K562 (cell line): ENCODE results near the gene ABCA7. TPM values are rescaled to one million over a fixed set of nuclear protein-coding genes. Genes with fewer than 3 reads are reported as not detected.

Source experiments
- ATAC-seq: fragments of 200-7000 bp; cut with Tn5 transposase; 3 replicates; pipeline ENCODE4 v1.9.1; 2020; ENCODE audit warnings: moderate library complexity
- BruUV-seq: library from RNA; stranded (reverse); fragments of 400-500 nt; replicated peaks from 2 replicates; lab custom pipeline; 2021; lab: Mats Ljungman, UMichigan
- CTCF ChIA-PET: fragments of 300-600 bp; formaldehyde crosslinking; extraction: SDS; loops from one replicate; lab custom pipeline; 2021; ENCODE audit warnings: low intra/inter-chr PET ratio; lab: Yijun Ruan, JAX
- POLR2A ChIA-PET: fragments of 300-600, 350-650 bp; sonication (Branson Sonifier 250); formaldehyde crosslinking; extraction: SDS; loops from one replicate; lab custom pipeline; 2021; ENCODE audit warnings: antibody characterized with exemption, inconsistent platforms; lab: Yijun Ruan, JAX
- DNase-seq, 4 experiments: peaks; one replicate each; pipeline versions ENCODE4 v3.0.0 to v3.0.0-alpha.2; 2011 to 2018; ENCODE audit warnings: low spot score in 3 of 4, mixed read lengths in 3 of 4; ENCODE audit errors: extremely low read depth in 1 of 4
- FAIRE-seq: peaks from 2 replicates; lab custom pipeline; 2011; peaks lifted over from hg19 to GRCh38; lab: Jason Lieb, UNC
- H2AFZ ChIP-seq: 2 replicates; pipeline ENCODE4 v1.6.0; 2011; ENCODE audit warnings: low read depth, low read length, control low read depth, inconsistent platforms
- H3K27ac ChIP-seq: fragments of 200-600 bp; 3 replicates; pipeline ENCODE4 v1.8.0; 2011; ENCODE audit warnings: low read depth, mild to moderate bottlenecking, control low read depth, inconsistent platforms, low read length, moderate library complexity, mixed read lengths; ENCODE audit errors: extremely low read depth
- H3K27me3 ChIP-seq, 2 experiments: fragments of 300-600 bp in 1 of 2; 2 replicates in 1 of 2; 3 replicates in 1 of 2; pipeline versions ENCODE4 v1.6.0 to v1.8.0; 2011; ENCODE audit warnings: inconsistent platforms in 2 of 2, low read length in 2 of 2, mild to moderate bottlenecking in 1 of 2, mixed read lengths in 1 of 2, moderate library complexity in 1 of 2; ENCODE audit not compliant: control insufficient read depth in 2 of 2, insufficient read depth in 2 of 2
- H3K36me3 ChIP-seq: fragments of 300-600 bp; 3 replicates; pipeline ENCODE4 v1.8.0; 2011; ENCODE audit warnings: mild to moderate bottlenecking, low read length, inconsistent platforms; ENCODE audit not compliant: control insufficient read depth, insufficient read depth
- H3K4me1 ChIP-seq, 2 experiments: fragments of 200-600 bp in 1 of 2; replicated peaks in 1 of 2; 2 replicates in 1 of 2; 3 replicates in 1 of 2; pipeline versions ENCODE4 v1.5.1 to v1.8.0; 2011; ENCODE audit warnings: inconsistent platforms in 2 of 2, low read length in 2 of 2, mild to moderate bottlenecking in 1 of 2, mixed read lengths in 1 of 2, moderate library complexity in 1 of 2; ENCODE audit not compliant: control insufficient read depth in 2 of 2, insufficient read depth in 2 of 2
- H3K4me2 ChIP-seq: 2 replicates; pipeline ENCODE4 v1.6.1; 2011; ENCODE audit warnings: low read length, control low read depth, inconsistent platforms, mixed read lengths; ENCODE audit not compliant: insufficient read depth
- H3K4me3 ChIP-seq: fragments of 200-600 bp; sonication (generic), shearing (Covaris generic); 2 replicates; pipeline ENCODE4 v1.5.1; 2016; ENCODE audit warnings: control low read depth, inconsistent platforms
- H3K79me2 ChIP-seq: fragments of 200-600 bp; 3 replicates; pipeline ENCODE4 v1.8.0; 2011; ENCODE audit warnings: low read length, inconsistent platforms; ENCODE audit not compliant: control insufficient read depth, insufficient read depth
- H3K9ac ChIP-seq, 2 experiments: 2 replicates each; pipeline versions ENCODE4 v1.6.0 to v1.6.1; 2011; ENCODE audit warnings: low read depth in 2 of 2, low read length in 2 of 2, control low read depth in 1 of 2, inconsistent platforms in 1 of 2, mild to moderate bottlenecking in 1 of 2, mixed read lengths in 1 of 2; ENCODE audit not compliant: insufficient read depth in 1 of 2
- H3K9me1 ChIP-seq: one replicate; pipeline ENCODE4 v1.6.0; 2011; ENCODE audit warnings: inconsistent platforms, mild to moderate bottlenecking, low read length, moderate library complexity; ENCODE audit not compliant: control insufficient read depth, insufficient read depth
- H3K9me3 ChIP-seq: replicated peaks from 2 replicates; pipeline ENCODE4 v1.5.1; 2011; ENCODE audit warnings: low read depth, low read length, inconsistent platforms; ENCODE audit not compliant: control insufficient read depth, insufficient read depth
- H4K20me1 ChIP-seq: replicated peaks from 2 replicates; pipeline ENCODE4 v1.6.1; 2011; ENCODE audit warnings: low read length, inconsistent platforms, mixed read lengths; ENCODE audit not compliant: control insufficient read depth, insufficient read depth
- ESRRA ChIP-seq: fragments of 450-650 bp; IDR thresholded peaks from 2 replicates; pipeline ENCODE4 v1.6.1; 2014; ENCODE audit warnings: low read depth, mild to moderate bottlenecking, moderate library complexity, borderline replicate concordance
- GABPB1 ChIP-seq: sonication (generic); formaldehyde crosslinking; IDR thresholded peaks from 2 replicates; pipeline ENCODE4 v1.8.0; 2022; ENCODE audit warnings: mild to moderate bottlenecking, missing genetic modification reagents
- HCFC1 ChIP-seq: IDR thresholded peaks from 2 replicates; pipeline ENCODE4 v1.6.1; 2012; ENCODE audit warnings: low read depth, low read length, improper control_type of control experiment
- KLF16 ChIP-seq: IDR thresholded peaks from 2 replicates; pipeline ENCODE4 v1.6.1; 2016; ENCODE audit warnings: antibody characterized with exemption
- SAP30 ChIP-seq: fragments of 200-600 bp; sonication (generic); IDR thresholded peaks from 2 replicates; pipeline ENCODE4 v1.6.1; 2012; ENCODE audit warnings: borderline replicate concordance, low read depth, mild to moderate bottlenecking, moderate library complexity, low read length, control low read depth, inconsistent platforms; ENCODE audit not compliant: insufficient read depth, poor library complexity, severe bottlenecking
- SMAD3 ChIP-seq: fragments of 450-650 bp; formaldehyde crosslinking; conservative IDR thresholded peaks from 2 replicates; pipeline ENCODE4 v1.4.0; 2020; ENCODE audit warnings: mild to moderate bottlenecking
- TRIM25 ChIP-seq: fragments of 450-650 bp; IDR thresholded peaks from 2 replicates; pipeline ENCODE4 v1.7.0; 2016; ENCODE audit warnings: borderline replicate concordance
- TRIM28 ChIP-seq: fragments of 450-650 bp; IDR thresholded peaks from 2 replicates; pipeline ENCODE4 v1.6.1; 2017
- ZFP36 ChIP-seq: fragments of 150-350 bp; IDR thresholded peaks from 2 replicates; pipeline ENCODE4 v1.6.1; 2018; ENCODE audit warnings: low read length, low read depth; ENCODE audit not compliant: partially characterized antibody
- ZFX ChIP-seq: sonication (generic); formaldehyde crosslinking; IDR thresholded peaks from 2 replicates; pipeline ENCODE4 v1.8.0; 2022; ENCODE audit warnings: mild to moderate bottlenecking, missing genetic modification reagents, moderate library complexity
- ZNF174 ChIP-seq: fragments of 250-450 bp; sonication (Bioruptor Pico); IDR thresholded peaks from 2 replicates; pipeline ENCODE4 v1.4.0; 2020; ENCODE audit warnings: mild to moderate bottlenecking
- ZNF263 ChIP-seq: sonication (generic); formaldehyde crosslinking; IDR thresholded peaks from 2 replicates; pipeline ENCODE4 v1.8.0; 2022; ENCODE audit warnings: mild to moderate bottlenecking, missing genetic modification reagents, borderline replicate concordance
- ZNF449 ChIP-seq: fragments of 250-450 bp; sonication (Bioruptor Pico); IDR thresholded peaks from 2 replicates; pipeline ENCODE4 v1.8.0; 2022; ENCODE audit warnings: moderate library complexity, mild to moderate bottlenecking, inconsistent platforms
- WGBS: fragments of 100-300 bp; shearing (Covaris generic); methylation state at CpG from one replicate; pipeline ENCODE4 v1.1.6; 2016; ENCODE audit warnings: low coverage, mixed read lengths; ENCODE audit not compliant: insufficient coverage; ENCODE audit errors: missing lambda C conversion rate; 5-methylcytosine and 5-hydroxymethylcytosine counted together
- in situ Hi-C: fragments of 300-500 bp; cut with MboI; formaldehyde crosslinking; loops from 4 replicates; pipeline ENCODE4 v1.15.0; 2018; ENCODE audit warnings: inconsistent platforms, mixed read lengths
- intact Hi-C: fragments of 100-400 bp; cut with micrococcal nuclease; formaldehyde crosslinking; loops from 2 replicates; pipeline ENCODE4 v1.14.2; 2022
- polyA plus RNA-seq, 8 experiments: library from polyadenylated mRNA; depleted of rRNA in 4 of 8; stranded (reverse) in 5 of 8; unstranded in 3 of 8; fragments of >200 nt; fragmentation: Nextera tagmentation in 2 of 8; fragmentation: Illumina TruSeq in 1 of 8; extraction: Ambion mirVana in 2 of 8; extraction: Trizol in 1 of 8; gene quantifications; 2 replicates each; pipeline versions ENCODE4 v1.2.1 to v1.2.3, GENCODE V29; 2011 to 2014; ENCODE audit warnings: inconsistent platforms in 1 of 8, missing spikeins in 1 of 8
- total RNA-seq, 7 experiments: library from RNA; depleted of rRNA in 6 of 7; stranded (reverse); fragments of >200 nt in 6 of 7; fragmentation: Illumina TruSeq in 2 of 7; extraction: Trizol in 2 of 7; gene quantifications; 2 replicates each; pipeline versions ENCODE4 v1.2.1 to v1.2.3, GENCODE V29; 2011 to 2021; ENCODE audit warnings: low replicate concordance in 1 of 7
- TF ChIP-seq, protein P1 (sequence below), 2 experiments: fragments of 200-800 bp in 1 of 2; sonication (Bioruptor generic) in 1 of 2; sonication (generic) in 1 of 2; formaldehyde crosslinking in 1 of 2; IDR thresholded peaks in 1 of 2; conservative IDR thresholded peaks in 1 of 2; 2 replicates each; pipeline versions ENCODE4 v1.5.0 to v1.6.1; 2016 to 2020; ENCODE audit warnings: missing compliant biosample characterization in 1 of 2, missing genetic modification characterization in 1 of 2, missing genetic modification reagents in 1 of 2
- TF ChIP-seq, protein P2 (sequence below): sonication (generic); formaldehyde crosslinking; IDR thresholded peaks from 2 replicates; pipeline ENCODE4 v1.8.0; 2022; ENCODE audit warnings: missing genetic modification reagents, mild to moderate bottlenecking, moderate library complexity, borderline replicate concordance

Gene ABCA7
- total and polyA plus RNA-seq, 9 of the 15 experiments (the other 6 are each of a cell fraction or from before 2014, with no cell fraction given), result 2.3 to 96.1 (median 31.2) TPM

DNA sequence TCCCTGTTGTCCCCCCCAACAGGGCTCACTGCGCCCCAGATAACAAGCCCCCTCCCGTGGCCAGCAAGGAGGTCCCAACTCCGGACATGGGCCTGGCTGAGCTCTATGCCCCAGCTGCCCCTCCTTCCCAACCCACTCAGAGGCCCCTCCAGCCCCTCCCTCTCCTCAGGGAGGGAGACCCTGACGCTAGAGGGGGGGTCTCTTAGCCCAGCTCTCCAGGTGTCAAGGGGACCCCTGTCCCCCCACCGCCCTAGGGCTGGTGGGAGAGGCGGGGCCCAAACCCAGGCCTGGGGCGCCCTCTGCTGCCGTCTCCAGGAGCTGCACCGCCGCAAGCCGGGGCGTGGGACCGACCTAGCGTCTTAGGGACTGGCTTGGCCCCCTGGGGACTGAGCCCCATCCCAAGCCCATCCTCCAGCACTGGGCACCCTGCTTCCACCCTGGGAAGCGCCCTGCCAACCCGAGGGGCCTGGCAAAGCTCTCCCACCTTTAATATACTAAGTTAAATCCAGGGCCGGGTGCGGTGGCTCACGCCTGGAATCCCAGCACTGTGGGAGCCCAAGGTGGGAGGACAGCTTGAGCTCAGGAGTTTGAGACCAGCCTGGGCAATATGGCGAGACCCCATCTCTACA, 38.3 kb upstream of the ABCA7 start:
- in situ Hi-C loops (no loop called here), intact Hi-C loops (loop anchor here (1.0 kb wide), 1 partner anchor 80 kb away; no protein-coding TSS in a partner anchor)
- Histone ChIP-seq H3K4me1 (peaks cover 4 to 60% of the 10 kb centered on the region in 2 experiments), H4K20me1 (no peaks in the 10 kb centered on the region), H3K9me1 (no peaks in the 10 kb centered on the region), H3K9me3 (no peaks in the 10 kb centered on the region), H3K9ac (peak overlapping the region in 1 of 2 experiments; percentile 85; a peak in 2 of 4 replicates), H2AFZ (no peak overlapping the region; the same call in 1 of the 2 replicates), H3K4me3 (no peak overlapping the region), H3K36me3 (no peaks in the 10 kb centered on the region), H3K27me3 (no peaks in the 10 kb centered on the region), H3K27ac (no peak overlapping the region), H3K79me2 (no peaks in the 10 kb centered on the region), H3K4me2 (peak overlapping the region; percentile 1; the same call in 1 of the 2 replicates)
- DNase-seq (peak; percentile 76 to 79 (median 78)), ATAC-seq (peak; percentile 90), FAIRE-seq (peak; percentile 37)
- ChIA-PET POLR2A (interaction anchor here (0.5 to 1.0 kb wide), 3 partner anchors 93 to 202 kb away, joined by 3 to 4 read pairs (median 3); no protein-coding TSS in a partner anchor), CTCF (interaction anchor here (0.5 to 0.7 kb wide), 2 partner anchors 100 to 204 kb away, joined by 3 to 4 read pairs; partner anchors contain the start of gene PTBP1)
- WGBS, result 5% methylated on average over 17 of the region's 20 CpGs
- no TSS peak for BruUV-seq
- TF ChIP-seq ZNF449 (CRISPR knock-in tag) (no peak), KLF16 (0 out of 2 replicates have a peak, but pooled peaks have one; percentile 24), ZNF263 (CRISPR knock-in tag) (peak; percentile 72; the same call in 1 of the 2 replicates), TRIM28 (no peak), ZFP36 (no peak), SAP30 (no peak), HCFC1 (no peak), TRIM25 (no peak), GABPB1 (no peak), ZNF174 (CRISPR knock-in tag) (no peak), ZFX (0 out of 2 replicates have a peak, but pooled peaks have one; percentile 3), SMAD3 (CRISPR knock-in tag) (0 out of 2 replicates have a peak, but pooled peaks have one; percentile 36), ESRRA (0 out of 2 replicates have a peak, but pooled peaks have one; percentile 24)
- TF ChIP-seq, protein P1, sequence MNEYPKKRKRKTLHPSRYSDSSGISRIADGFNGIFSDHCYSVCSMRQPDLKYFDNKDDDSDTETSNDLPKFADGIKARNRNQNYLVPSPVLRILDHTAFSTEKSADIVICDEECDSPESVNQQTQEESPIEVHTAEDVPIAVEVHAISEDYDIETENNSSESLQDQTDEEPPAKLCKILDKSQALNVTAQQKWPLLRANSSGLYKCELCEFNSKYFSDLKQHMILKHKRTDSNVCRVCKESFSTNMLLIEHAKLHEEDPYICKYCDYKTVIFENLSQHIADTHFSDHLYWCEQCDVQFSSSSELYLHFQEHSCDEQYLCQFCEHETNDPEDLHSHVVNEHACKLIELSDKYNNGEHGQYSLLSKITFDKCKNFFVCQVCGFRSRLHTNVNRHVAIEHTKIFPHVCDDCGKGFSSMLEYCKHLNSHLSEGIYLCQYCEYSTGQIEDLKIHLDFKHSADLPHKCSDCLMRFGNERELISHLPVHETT (CRISPR knock-in tag; conservative IDR thresholded peaks at IDR 0.05 in 1 of 2, IDR thresholded peaks at IDR 0.05 in 1 of 2), result no peak
- TF ChIP-seq, protein P2, sequence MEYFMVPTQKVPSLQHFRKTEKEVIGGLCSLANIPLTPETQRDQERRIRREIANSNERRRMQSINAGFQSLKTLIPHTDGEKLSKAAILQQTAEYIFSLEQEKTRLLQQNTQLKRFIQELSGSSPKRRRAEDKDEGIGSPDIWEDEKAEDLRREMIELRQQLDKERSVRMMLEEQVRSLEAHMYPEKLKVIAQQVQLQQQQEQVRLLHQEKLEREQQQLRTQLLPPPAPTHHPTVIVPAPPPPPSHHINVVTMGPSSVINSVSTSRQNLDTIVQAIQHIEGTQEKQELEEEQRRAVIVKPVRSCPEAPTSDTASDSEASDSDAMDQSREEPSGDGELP (CRISPR knock-in tag), result peak; percentile 58; the same call in 1 of the 2 replicates
